HG02840 (cell line): ENCODE measurements around the gene EDEM1.
A peak's percentile ranks its signal among the peaks of the same experiment; 100 is the strongest.
"Not testable (repeated sequence)": the region's sequence is repeated elsewhere in the genome, so short reads cannot be mapped to it uniquely, and the experiment has no call there.

Source experiments
- ATAC-seq: cut with Tn5 transposase; IDR thresholded peaks from one replicate; pipeline ENCODE4 v1.9.1; 2021; ENCODE audit warnings: mild to moderate bottlenecking, moderate library complexity, moderate number of reproducible peaks; ENCODE audit not compliant: unreplicated experiment, low FRiP score

Gene EDEM1

DNA sequence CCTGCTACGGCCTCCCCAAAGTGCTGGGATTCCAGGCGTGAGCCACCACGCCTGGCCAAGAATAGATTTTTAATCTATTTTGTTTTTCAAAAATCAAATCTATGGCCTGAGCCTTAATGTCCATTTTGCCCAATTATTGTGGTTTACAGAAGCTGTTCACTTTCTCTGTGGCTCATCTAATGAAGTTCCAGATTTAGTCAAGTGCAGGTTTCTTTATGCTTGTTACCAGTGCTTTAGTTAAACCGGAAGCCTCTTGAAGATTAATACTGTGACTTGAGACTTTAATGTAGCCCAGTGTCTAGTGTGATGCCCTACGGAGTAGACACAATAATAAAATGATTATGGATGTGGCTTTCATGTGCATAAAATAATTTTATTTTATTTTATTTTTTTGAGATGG lies 16.5 kb upstream of the EDEM1 start:
- no peak for ATAC-seq

DNA sequence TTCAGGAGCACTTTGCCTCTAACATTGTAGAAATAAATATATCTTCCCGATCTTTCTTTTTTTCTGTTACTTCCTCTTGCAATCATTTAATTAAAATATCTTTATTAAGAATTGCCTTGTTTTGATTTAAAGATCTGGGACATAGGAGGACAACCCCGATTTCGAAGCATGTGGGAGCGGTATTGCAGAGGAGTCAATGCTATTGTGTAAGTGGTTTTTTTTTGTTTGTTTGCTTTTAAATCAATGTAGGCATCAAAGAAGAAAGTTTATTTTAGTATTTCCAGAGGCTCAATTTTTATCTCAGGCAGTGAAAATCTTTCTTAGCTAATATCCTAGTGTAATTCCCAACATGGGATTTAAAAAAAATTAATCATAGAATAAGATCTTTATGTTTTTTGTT lies 15.5 kb upstream of the EDEM1 start:
- no peak for ATAC-seq

DNA sequence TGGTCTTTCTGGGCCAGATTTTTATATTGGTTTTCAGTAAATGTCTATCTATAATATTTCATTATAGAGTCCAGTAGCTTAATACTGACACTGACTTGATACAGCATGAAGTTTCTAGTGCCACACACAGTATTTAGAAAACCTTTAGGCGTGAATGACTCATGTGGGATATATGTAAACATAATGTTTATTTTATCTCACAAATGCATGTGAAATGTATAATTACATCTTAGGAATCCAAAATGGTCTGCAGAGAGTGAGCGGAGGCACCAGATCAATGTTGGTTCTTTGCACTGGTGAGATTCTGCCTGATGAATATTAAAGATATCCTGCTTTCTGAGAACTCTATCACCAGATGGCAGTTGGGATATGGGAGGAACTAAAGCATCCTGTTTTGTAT lies 8.5 kb upstream of the EDEM1 start:
- ATAC-seq, result not testable (repeated sequence)

DNA sequence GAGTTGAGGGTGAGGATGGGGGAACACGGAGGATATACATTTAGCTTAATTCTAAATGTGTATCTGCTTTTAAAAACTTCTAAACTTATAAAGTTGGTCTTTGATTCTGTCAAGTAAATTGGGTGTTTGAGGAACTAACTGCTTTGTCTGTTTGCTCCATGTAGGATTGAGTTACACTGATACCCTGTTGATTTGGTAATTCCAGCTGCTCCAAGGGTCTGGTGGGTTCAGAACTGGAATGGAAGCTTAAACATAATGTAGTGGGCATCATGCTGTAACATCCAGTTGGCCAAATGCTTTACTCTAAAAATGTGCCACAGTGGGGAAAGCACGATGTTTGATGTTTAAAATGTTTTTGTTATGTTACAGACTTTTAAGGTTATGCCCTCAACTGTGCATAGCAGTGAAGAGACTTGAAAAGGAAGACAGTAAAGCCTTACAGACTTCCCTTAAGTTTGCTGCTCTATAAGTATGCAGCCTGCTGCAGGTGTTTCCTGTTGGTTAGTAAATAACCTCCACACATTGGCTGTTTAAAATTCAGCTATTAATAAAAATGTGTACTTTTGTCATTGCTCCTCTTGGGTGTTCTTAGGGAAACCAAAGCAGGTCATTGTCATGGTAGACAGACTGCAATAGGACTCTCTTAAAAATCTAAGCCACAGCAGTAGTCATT lies 5.9 kb upstream of the EDEM1 start:
- ATAC-seq, result peak; percentile 81

DNA sequence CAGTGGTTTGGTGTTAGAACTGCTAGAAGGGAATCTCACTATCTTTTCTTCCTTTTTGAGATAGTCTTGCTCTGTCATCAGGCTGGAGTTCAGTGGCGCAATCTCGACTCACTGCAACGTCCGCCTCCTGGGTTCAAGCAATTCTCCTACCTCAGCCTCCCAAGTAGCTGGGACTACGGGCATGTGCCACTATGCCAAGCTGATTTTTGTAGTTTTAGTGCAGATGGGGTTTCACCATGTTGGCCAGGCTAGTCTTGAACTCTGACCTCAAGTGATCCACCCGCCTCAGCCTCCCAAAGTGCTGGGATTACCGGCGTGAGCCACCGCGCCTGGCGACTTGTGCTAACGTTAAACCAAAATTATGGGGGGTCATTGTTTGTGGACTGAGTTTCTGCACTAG lies 3.8 kb upstream of the EDEM1 start:
- not testable (repeated sequence) for ATAC-seq

DNA sequence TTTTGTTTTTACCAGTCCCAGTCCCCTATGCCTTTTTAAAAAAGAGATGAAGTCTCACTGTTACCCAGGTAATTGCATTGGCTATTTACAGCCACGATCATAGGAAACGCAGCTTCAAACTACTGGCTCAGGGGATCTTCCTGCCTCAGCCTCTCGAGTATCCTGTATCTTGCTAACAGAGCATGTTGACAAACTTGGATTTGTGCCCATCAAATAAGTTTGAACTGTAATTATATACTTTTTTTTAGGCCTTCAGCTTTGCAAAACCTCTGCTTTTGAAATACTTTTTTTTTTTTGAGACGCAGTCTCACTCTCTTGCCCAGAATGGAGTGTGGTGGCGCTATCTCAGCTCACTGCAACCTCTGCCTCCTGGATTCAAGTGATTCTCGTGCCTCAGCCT lies 3.0 kb upstream of the EDEM1 start:
- no peak for ATAC-seq

DNA sequence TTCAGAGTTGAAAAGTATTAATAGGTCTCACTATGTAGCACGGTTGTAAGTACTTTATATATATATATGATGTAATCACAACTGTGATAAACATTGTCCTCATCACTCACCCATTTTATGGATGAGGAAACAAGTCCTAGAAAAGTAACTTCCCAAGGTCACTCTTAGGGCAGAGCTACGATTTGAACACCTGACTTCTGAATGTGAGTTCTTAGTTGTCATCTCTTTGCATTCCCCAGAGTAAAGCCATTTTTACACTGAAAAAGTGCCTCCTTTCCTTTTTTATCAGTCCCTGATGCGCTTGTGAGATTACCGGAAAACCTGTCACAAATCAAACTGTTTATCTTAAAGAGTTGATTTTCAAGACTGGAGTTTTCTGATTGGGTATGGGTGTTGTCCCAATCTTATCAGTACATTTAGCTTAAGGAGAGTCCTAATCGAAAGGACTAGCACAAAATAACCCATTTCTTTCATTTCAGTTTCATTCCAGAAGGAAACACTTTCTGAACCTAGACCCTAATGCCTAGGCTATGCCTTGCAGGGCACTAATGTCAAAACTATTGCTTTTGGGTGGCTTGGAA lies 2.3 kb upstream of the EDEM1 start:
- no peak for ATAC-seq

DNA sequence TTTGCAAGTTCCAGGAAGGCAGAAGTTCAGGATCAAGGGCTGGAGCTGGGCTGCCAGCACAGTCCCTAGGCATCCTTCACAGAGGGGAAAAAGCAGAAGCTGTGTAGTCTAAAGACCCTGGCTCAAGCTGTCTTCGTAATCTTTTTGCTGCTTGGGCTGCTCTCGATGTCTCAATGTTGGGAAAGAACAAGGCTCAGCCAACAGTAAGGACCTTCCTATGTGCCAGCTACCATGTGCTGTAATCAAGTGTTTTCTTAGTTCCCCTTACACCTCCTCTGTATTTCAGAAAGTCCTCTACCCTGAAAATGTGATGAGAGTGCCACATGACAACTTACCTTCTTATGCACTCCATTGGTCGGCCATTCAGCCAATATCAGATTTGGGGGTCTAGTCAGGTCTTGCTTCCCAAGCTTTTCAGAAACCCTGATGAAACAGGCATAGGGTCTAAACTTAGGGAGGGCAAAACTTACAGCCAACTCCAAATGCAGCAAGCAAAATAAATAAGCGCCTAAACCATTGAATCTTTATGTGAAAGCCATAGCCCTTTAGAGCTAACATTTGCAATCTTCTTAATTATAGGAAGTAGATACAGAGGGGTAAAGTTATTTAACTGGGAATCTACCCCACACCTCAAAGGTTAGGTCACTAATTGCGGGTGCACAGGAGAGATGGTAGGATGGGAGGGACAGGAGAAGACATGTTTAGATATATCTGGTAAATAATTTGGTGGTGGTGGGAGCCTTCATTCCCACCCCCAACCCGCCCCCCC lies 1.2 kb upstream of the EDEM1 start:
- ATAC-seq, result no peak

DNA sequence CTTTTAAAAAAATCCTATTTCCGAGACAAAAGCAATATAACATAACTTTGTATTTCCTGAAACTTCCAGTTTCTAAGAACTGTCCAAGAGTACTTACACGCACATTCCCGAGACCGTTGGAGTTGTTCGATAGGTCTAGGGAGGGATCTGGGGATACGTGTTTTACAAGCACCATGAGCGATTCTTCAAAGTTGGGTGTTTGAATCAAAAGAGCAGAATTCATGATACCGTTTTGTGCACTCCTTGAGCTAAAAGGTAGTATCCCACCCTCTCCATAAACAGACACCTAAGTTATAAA lies 700 bp upstream of the EDEM1 start:
- ATAC-seq, result no peak

DNA sequence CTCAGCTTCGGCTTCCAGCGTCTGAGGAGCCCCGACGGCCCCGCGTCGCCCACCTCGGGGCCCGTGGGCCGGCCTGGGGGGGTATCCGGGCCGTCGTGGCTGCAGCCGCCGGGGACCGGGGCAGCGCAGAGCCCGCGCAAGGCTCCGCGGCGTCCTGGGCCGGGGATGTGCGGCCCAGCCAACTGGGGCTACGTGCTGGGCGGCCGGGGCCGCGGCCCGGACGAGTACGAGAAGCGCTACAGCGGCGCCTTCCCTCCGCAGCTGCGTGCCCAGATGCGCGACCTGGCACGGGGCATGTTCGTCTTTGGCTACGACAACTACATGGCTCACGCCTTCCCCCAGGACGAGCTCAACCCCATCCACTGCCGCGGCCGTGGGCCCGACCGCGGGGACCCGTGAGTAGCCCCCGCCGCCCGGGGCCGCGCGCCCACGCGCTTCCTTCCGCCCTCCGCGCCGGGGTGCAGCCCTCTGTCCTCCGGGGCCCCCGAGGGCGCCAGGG lies 462 bp downstream of the EDEM1 start:
- peak; percentile 17 for ATAC-seq

DNA sequence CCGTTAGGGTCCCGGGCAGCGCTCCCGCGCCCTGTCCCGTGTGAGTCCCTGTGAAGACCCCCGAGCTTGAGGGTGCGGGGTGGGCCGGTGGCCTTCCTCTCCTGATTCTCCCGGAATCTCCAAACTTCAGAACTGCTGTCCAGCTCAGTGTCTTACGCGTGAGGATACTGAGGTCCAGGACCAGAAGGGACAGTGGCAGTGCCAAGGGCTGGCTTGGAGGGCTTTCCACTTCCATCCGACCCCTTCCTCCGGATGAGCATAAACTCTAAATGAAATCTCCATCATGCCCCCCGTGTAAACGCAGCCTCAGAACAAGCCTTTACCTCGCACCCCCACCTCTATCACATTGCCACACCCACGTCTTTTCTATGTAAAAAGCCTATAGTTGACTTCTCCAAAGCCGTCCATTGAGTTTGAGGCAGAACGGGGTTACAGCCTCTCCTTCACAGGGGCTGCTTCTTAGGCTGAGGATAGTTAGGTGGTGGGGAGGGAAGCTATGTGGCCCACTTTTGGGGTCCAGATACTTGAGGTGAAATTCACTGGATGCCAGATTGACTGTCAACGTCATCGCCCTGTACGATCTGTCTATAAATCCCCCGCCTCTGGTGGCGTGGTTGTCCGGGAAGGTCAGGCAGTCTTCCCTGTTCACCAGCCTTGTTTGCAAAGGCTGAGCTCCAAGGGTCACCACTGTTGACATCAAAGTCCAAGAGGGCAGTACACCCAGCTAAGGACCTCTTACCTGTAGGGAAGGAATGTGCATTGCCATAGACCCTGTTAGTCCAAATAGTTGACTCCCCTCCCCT lies 1.1 kb downstream of the EDEM1 start:
- no peak for ATAC-seq

DNA sequence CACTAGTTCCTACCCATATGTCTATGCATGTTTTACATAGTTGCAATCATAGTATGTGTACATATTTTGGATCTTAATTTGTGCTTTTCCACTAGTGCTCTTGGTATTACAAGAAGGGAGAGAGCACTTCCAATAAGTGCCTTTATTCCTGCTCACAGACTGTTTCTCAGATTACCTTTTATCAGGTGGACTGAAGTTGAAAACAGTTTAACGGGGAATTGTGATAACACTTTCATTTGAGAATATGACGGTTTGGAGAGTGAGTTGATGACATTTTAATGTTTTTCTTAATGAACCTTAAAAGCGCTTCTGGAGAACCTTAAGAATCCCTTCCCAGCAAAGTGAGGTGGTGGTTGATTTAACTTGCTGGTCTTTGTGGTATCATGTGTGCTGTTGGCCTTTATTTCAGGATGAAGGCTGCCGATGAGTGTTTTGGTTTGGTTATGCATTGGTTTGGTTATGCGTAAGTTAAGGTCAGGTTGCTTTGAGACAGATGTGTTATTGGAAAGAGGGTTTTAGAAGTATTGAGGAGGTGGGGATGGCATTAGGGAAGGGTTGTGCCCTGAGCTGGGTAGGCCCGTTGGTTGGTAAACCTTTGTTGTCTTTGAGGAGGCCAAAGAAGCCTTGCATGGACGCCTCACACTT lies 2.8 kb downstream of the EDEM1 start:
- ATAC-seq, result no peak

DNA sequence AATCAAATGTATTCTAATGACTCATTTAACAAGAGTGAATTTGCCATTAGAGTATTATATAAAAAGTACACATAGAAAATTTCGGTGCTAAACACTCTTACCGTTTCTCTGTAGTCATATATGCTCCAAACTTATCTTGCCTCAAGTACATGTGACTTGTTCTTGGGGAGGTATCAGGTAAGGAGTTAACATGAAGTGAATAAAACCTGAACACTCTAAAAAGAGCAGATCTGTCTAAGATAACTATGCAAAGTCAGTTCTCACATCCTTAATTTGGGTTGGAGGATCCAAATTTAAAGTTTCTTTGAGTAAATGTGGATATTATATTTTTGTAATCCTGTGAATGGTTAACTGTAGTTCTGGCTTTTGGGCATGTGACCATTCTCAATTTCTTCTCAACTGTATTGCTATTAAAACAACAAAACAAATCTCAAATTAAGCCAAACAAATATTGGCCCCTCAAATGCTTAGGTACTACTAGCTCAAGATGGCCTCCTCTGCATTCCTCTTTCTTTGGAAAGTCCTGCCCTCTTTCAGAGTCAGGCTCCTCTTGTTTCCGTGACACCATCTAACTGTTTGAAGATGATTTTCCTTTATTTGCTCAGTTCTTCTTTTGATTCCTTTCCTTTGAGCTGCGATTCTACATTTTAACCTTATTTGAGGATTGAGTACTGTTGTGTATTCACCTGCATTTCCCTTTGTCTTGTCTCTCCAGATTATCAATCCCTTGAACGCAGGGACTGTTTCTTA lies 4.2 kb downstream of the EDEM1 start:
- no peak for ATAC-seq

DNA sequence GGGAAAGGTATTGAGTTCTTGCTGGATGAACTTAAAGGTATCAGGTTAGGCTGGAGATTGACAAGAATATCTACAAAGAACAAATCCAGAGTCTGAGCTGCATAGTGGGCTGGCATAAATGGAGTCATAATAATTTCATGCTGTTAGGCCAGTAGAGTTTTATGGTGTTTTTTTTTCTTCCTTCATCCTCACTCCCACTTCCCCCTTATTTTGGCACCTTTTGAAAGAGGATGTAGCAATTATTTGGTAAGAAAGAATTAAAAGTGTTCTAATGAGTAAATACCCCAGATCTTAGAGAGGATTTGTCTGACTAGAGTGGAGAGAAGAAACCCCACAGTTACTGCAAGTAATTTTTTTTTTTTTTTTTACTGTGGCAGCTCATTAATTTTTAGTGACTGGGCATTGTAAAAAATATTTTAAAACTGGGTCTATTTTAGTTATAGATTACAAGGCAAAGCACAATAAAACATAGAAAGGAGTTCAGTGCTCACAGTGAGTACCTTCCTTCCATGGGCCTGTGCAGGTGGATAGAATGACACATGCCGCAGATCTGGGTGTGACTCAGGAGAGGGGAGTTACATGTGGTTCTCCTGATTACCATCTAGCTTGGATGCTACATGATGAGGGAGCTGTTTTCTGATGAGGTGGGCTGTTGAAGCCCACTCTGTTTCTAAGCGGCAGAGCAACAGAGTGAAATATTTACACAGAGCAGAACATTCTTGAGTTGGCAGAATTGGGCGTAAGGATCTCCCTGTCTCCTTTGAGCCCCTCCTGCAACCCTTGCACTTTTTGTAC lies 5.3 kb downstream of the EDEM1 start:
- ATAC-seq, result no peak

DNA sequence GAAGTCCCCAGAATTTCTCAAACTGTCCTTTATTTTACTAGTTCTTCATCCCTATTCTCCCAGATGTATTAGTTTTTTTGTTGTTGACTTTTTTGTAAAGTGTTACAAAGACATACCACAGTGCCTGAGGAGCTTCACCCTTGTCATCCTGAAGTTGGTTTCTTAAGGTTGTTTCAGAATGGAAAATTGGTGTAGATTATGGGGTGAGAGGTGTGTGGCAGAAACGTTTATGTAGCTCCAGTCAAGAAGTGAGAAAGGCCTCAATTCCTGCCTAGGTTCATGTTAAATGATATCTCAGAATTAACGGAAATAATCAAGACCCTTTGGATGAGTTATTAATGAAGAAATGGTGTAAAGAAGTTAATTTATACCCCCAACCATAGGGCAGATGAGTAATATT lies 6.8 kb downstream of the EDEM1 start:
- ATAC-seq, result no peak

DNA sequence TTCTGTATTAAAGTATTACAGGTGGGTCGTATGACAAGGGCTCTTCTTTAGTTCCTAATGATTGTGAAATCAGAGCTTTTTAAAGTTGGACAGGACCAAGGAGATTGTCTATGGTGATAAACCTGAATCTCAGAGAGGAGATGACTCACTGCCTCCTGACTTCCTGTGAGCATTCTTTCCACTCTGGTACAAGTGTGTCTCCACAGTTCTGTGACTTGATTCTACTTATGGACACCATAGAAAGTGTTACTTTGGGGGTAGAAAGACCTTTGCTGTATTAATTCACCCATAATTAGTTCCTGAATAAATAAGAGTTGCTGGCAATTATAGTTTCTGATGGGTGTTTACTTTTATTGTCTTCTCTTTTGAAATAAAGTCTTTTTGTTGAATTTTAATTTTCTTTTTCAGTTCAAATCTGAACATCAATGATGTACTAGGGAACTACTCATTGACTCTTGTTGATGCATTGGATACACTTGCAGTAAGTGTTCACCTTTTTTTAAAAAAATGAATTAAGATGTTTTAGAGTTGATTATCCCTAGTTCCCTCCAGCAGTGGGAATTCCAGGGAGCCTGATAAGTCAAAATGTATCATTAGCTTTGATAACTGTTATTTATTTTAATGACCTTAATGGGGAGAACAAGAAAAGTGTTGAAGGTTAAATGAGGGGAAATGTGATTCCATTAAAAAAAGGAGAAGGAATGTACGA lies 7.4 kb downstream of the EDEM1 start:
- peak; percentile 31 for ATAC-seq

DNA sequence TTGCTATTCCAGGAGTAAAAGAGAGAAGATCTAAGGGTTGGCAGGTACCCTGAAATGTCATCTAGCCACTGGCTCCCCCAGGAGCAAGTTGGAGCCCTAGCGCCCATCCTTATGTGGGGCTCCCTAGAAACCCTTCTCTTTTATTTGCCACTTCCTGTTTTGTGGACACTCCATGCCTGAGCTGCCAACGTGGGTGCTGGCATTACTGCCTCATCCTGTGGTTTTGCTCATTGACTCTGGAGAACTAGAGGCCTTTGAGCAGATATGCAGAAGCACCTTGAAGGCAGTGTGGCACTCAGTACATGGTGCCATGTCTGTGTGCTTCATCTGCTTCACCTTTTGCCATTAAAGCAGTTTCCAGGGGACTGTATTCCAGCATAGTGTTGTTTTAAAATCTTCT lies 8.1 kb downstream of the EDEM1 start:
- no peak for ATAC-seq

DNA sequence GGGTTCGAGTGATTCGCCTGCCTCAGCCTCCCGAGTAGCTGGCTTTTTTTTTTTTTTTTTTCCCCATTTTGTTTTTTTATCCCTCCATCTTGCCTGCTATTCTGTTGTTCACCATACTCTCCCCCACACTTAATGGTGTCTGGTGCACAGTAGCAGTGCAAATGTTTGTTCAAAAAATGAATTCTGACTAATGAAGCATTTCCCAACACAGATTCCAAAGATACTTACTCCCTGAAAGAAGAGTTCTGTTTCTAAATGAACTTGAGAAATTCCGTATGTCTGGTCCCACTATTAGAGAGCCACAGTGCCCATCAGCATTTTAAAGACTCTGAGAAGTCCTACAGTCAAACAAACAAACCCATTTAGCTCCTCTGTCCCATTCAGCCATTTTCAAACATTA lies 9.5 kb downstream of the EDEM1 start:
- no peak for ATAC-seq
